Choroid plexus epithelial cell (primary cell): ENCODE measurements around the gene TMEM269.

Experiments
- DNase-seq: peaks from one replicate; pipeline ENCODE4 v3.0.0-alpha.2; 2010; ENCODE audit warnings: low read depth
- H3K4me3 ChIP-seq: 2 replicates; pipeline ENCODE4 v1.5.1; 2011; ENCODE audit warnings: low read depth, mild to moderate bottlenecking, control low read depth, low read length, moderate library complexity
- CTCF ChIP-seq: conservative IDR thresholded peaks from 2 replicates; pipeline ENCODE4 v1.5.1; 2011; ENCODE audit warnings: low read depth, mild to moderate bottlenecking, control low read depth, inconsistent platforms, low read length, moderate library complexity

The TMEM269 gene

GRCh38 chr1:42737986-42738677 is 46.7 kb upstream of the TMEM269 start:
- TF ChIP-seq CTCF: no peak
- H3K4me3 ChIP-seq: no peak overlapping the region
- DNase-seq: no peak

GRCh38 chr1:42738678-42739226 is 46.0 kb upstream of the TMEM269 start:
- no peak for DNase-seq
- TF ChIP-seq CTCF: no peak
- H3K4me3 ChIP-seq: no peak overlapping the region

GRCh38 chr1:42739753-42740700 is 44.8 kb upstream of the TMEM269 start, which contains the start of gene CLDN19:
Gene CLDN19 (minus strand): TSS chr1:42740236. CDS start chr1:42740063, 173 bp downstream.
- TF ChIP-seq CTCF: no peak
- DNase-seq: no peak
- H3K4me3 ChIP-seq: no peak within 1 kb of the TSS

GRCh38 chr1:42740851-42741580 is 43.8 kb upstream of the TMEM269 start:
- H3K4me3 ChIP-seq: no peak overlapping the region
- no peak for TF ChIP-seq CTCF
- no peak for DNase-seq

- H3K4me3 ChIP-seq: no peak overlapping the region
- no peak for TF ChIP-seq CTCF
- DNase-seq: no peak
These were observed 43.1 kb upstream of the TMEM269 start for GRCh38 chr1:42741706-42742105.

GRCh38 chr1:42742141-42742540 is 42.6 kb upstream of the TMEM269 start:
- no peak for DNase-seq
- no peak overlapping the region for H3K4me3 ChIP-seq
- no peak for TF ChIP-seq CTCF
